ENCODE data around the gene OSTC.
"Not testable (repeated sequence)": the region's sequence is repeated elsewhere in the genome, so short reads cannot be mapped to it uniquely, and the experiment has no call there.

Gene OSTC

DNA sequence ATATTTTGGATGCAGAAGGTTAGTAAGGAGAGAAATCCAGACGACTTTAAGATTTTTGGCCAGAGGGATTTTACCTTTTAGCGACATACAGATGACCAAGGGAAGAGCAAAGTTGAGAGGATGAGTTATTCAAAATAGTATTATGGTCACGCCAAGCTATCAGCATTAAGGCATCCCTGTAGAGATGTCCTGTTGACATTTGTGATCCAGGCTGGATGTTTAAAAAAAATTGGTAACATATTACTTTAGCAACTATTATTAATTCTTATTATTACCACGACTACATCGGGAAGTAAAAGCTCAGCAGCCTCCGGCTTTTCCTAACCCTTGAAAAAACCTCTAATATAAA, 562 bp upstream of the OSTC start:
- no peak for DNase-seq

DNA sequence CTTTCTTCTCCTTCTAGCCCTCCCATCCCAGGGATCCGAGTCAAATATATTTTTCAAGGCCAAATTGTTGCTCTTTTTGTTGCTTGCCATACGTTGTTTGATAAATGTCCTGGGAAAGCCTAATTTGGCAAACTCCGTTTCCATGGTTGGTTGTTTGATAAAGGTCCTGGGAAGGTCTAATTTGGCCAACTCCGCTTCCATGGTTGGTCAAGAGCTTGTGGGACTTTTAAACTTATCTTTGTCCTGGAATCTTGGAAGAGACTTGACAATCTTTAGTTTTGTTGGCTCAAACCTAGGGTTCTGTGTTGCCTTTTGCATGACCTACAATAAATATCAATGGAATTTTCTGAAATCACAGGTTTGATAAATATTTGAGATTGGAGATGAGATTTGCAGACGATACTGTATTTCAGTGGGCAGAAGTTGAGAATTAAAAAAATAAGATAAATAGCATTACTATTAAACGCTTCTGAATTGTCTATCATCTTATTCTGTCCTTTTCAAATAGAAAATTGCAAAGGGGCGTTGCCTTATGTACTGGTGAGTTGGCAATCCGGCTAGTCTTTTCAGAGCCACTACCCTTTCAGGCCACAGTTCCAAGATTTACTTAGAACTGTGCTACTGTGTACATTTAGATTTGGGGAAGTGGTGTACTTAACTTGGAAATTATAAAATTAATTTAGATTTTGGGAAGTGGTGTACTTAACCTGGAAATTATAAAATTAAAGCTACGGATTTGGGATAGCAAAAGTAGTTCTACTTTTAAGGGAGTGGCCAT, 804 bp downstream of the OSTC start:
- no peak for DNase-seq

DNA sequence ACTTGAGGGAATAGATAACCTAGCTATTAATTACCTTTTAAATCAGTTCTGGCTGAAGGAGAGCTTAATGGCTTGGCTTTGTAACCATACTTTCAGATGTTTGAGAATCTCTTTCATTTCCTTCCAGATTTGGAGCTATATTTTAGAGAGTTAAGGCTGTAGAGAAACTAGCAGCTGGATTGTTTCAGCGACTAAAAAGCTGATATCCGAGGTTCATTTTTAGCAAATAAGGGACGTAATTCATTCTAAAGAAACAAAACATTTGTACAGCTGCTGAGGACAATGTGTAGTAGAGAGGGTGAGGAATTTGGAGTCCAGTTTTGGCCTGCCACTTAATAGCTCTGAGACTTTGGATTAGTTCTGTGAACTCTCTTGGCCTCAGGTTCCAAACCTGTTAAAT, 12.2 kb downstream of the OSTC start:
- DNase-seq: no peak

DNA sequence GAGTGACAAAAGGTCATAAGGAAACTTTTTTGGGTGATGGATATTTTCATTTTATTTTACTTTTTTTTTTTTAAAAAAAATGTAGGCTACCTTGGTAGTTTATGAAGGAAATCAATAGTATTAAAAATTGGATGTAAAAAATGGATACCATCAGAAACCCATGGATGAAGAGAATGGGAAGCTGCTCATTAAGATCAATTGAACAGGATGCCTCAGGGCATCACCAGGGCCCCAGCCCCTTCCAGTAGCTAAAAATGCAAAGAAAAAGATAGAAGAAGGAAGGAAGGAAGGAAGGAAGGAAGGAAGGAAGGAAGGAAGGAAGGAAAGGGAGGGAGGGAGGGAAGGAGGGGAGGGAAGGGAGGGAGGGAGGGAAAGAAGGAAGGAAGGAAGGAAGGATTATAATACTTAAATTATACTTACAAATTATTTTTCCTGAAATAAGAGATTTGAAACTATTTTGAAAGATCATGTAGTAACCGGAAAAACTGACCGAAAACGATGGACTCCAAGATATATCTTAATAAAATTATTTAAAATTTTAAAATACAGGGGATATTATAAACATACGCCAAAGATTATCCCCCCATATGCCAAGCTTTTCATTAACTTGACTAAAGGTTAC, 24.1 kb downstream of the OSTC start:
- DNase-seq: no peak

DNA sequence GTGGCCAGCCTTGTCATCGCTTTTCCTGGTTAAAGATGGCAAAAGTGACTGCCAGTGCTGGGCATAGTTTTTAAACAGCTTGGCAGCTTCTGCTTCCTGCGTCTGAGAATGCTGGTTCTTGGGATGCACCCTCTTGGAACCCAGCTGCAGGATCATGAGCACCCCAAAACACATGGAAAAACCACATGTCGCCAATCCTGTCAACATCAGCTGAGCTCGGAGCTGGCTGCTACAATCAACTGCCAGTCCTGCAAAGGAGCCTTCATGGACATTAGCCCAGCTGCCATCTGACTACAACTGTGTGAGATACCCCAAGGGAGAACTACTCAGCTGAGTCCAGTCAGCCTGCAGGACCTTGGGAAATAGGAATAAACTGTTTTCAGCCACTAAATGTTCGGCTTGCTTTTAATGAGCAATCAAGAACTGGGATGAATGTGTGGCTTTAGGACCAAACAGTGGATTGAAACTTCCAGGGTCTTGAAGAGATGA, 31.0 kb downstream of the OSTC start:
- DNase-seq: no peak

DNA sequence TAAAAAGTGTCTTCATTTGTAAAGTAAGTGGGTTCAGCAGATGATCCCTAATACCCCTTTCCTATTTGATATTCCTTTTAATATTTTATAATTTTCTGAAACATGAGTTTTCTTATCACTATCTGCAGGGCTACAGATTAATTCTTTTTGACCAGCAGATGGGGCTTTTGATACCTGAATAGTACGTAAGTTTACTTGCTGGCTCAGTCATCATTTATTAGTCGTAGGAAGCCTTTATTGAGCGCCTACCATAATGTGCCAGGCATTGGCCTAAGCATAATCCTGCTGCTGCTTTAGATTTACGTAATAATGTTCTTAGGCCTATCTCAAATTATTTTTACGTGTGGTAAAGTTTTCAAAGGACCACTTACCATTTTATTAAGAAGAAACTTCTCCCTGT, 33.1 kb downstream of the OSTC start:
- no peak for DNase-seq

DNA sequence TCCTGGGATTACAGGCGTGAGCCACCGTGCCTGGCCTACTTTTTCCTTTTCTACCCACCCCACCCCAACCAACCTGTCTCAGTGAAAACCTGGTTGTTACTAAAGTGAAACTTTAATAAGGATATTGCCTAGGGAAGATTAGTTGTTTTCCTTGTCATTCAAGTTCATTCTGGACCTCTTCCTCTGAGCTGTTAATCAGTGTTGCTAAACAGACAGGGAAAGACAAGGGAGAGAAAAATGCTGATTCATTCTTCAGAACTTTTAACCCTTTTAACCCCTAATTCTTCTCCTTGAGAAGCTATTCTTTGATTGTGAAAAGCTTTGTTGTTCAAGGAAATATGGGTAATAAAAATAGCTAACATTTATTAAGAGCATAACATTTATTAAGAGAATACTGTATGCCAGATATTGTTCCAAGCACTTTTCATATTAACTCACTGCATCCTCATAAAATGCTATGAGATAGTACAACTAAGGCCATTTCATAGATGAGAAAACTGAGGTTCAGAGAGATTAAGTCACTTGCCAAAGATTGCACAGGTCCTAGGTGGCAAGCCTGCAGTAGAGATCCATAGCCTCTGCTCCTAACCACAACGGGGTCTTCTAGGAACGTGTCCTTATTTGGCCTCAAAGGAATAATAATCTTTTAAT, 34.8 kb downstream of the OSTC start:
- no peak for DNase-seq

DNA sequence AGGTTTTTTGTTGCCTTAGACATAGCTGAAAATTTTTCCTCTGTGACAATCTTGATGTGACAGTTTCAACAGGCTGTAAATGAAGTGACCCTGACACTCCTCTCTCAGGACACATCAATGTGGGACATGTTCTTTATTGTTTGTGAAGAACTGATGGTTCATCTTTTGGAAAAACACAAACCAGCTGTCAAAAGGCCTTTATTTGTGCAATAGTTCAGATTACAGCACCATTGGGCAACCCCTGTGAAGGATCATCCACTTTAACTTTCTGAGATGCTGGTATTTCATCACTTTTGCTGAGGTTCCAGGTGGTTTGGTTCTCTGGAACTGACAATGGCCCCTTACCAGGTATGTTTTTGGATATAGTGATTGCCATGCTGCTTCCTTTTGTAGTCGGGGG, 40.3 kb downstream of the OSTC start:
- DNase-seq: no peak

DNA sequence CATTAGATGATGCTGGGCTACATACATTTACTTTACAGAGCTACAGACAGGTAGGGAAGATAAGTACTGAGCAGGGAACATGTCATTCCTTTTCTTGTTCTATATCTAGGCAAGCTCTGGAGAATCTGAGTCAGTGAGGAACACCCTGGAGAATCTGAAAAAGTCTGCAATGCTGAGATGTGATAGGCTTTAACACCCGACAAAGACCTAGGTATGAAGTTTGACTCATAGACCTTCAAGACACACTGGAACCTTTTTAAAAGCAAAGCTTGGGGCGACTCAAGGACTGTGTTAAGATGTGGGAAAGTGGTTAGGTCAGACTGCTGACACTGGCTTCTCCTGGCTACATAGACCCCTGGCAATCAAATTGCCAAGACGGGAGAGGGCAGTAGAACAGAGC, 42.8 kb downstream of the OSTC start:
- no peak for DNase-seq

DNA sequence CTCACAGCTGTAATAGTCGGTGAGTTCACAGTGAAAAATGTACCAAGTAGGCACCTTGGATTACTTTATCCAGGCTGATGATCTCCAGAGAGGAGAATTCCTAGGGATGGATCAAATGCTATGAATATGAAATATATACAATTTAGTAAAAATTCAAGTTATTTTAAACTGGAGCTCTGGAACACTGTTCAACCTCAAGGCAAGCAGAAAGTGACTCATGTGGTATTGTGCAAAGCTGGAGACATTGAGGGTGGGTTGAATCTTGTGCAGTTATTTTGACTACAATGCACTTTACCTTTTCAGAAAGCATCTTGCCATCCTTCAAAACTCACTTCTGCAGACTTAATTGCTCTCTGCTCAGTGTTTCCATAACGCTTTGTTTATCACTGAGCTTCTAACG, 43.4 kb downstream of the OSTC start:
- DNase-seq: no peak

DNA sequence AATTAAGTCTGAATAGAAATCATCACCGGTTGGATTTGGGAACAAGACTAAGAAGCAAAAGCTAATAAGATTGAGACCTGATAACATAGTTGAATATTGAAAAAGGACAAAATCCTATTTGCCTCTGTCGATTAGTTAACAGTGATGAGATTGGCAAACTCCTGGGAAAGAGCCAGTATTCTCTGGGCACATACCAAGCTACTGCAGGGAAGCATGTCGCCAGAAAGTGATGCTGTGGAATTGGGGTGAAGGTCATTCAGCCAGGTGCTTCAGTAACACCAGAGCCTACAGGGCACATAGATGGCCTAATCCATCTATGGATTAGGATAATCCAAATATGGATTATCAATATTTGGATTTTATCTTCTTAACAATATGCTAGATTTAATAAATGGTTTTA, 44.0 kb downstream of the OSTC start:
- DNase-seq: no peak

DNA sequence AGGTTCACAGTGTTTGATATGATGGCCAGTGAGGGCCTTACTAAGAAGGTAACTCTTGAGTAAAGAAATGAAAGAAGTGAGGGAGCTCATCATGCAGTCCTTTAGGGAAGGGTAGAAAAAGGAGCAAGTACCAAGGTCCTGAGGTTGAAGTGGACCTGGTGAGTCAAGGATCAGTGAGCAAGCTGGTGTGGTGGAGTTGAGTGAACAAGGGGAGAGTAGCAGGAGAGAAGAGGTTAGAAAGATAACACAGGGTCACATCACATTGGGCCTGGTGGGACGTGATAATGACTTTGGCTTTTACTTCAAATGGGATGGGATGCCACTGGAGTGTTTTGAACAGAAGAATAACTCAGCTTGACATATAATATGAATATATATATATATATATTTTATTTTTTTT, 44.7 kb downstream of the OSTC start:
- no peak for DNase-seq

DNA sequence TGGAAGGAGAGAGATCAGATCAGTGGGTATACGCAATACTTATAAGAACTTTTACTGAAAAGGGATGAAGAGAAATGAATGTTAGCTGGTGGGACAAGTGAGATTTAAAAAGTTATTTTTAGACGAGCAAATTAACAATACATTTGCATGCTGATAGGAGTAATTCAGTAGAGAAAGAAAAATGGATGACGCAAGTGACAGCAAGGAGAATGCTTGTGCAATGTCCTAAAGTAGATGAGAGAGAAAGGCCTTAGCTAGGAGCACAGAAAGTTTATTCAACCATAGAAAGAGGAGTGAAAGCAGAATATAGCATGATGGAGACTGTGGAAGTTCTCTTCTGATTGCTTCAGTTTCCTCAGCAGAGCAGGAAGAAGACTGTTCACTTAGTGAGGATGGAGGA, 45.8 kb downstream of the OSTC start:
- DNase-seq: no peak

DNA sequence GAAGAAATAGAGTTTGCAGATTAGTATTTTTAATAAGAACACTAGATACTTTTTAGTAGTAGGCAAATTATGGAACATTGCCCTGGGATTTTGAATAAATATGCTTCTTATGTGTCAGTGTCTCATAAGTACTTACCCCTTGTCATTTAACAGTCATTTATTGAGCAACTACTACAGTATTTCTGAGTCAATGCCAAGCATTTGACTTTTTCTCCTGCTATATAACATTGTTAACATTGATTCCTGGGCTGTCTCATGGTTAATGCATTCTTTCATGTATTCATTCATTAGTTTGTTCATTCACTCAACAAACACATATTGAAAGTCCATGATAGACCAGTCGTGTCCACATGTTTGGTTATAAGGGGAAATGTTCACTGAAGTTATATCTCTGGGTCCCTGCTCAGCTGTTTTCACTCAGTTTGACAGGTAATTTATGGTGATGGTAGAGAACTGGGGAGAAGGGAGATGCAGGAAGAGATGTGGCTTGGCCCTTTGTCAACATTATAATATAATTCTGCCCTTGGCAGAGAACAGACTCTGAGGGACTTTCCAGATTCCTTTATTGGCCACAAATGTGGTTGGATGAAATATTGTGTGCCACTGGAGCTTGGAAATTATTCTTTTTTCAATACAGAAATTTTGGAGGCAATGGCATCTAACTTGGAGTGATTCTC, 49.8 kb downstream of the OSTC start:
- no peak for DNase-seq

DNA sequence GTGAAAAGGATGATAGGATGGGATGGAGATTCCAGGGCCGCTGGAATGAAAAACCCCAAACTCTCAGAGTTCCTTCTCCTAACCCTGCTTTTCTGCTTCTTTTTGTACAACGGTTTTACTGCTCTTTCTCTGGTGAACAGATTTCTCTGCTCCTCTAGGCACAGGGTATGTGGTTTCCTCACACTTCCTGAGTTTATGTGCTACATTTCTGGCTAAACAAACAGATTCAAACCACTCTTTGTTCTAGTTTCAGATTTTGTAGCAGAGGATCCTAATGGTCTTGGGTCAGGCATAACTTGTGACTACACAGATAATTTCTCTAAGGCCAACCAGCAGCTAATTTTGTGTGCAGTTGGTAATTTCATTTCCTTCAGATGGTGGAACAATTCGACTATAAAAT, 52.6 kb downstream of the OSTC start:
- DNase-seq: no peak

DNA sequence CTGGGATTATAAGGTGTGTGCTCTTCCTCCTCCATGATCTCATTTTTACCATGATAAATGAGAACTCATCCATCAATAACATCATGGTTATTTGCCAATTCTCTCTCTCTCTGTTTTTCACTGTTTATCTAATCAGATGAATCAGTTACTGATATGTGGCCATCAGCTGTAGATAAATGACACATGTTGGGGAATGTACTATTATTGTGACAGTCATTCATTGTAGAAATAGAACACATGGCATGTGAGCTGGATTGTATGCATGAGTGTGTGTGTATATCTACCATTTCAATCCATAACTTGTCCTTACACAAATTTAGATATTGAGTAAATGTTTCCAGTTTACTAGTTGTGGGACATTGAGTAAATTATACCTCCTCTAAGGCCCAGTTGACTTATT, 53.0 kb downstream of the OSTC start:
- DNase-seq: no peak

DNA sequence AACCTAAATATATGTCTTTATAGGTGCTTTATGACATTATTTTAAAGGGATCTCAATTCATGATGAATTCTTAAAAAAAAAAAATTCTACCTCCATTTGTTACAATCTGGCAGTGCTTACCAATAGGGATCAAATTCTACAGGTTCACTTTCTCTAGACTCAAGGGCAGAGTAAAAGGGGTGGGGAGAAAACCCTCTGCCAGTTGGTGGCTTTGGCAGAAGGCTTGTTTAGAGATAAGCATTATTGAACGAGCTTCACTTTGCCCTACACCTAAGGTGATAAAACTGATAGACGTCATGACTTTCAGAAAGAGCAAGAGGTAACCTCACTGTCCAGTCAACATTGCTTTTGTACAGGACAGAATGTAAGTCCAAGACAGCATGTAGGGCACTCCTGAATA, 53.6 kb downstream of the OSTC start:
- DNase-seq: no peak

DNA sequence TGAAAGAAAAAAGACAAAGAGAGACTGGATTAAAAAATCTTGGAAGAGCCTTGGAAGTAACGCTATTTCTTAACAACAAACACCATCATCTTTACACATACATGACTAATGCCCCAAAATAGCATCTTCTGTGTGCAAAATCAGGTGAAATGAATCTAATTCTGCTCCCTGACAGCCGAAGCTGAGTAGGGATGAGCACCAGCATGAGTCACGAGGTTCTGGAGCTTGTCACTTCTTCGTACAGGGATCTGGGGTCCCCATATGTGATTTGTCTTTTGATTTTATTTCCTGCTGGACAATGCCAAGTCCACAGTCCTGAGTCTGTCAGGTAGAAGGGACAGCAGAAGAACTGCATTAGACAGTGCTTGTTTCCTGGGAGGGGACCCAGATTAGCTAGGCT, 55.9 kb downstream of the OSTC start:
- DNase-seq: no peak

DNA sequence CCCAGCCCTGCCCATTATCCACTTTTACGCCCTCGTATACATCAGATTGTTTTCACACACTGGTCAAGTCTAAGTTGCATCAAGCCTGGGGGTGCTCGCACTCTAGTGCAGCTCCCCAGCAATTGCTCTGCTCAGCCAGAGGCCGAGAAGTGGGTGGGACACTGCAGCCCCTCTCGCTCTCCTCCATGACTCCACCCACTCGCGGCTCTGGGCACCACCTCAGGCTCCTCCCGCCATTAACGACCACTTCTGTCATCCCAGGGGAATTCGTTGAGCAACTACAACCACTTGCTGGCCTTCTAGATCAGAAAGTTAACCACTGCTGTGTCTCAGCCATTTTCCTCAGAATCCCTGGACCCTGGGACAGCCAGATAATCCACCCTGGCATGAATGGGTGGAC, 58.8 kb downstream of the OSTC start:
- DNase-seq: no peak

DNA sequence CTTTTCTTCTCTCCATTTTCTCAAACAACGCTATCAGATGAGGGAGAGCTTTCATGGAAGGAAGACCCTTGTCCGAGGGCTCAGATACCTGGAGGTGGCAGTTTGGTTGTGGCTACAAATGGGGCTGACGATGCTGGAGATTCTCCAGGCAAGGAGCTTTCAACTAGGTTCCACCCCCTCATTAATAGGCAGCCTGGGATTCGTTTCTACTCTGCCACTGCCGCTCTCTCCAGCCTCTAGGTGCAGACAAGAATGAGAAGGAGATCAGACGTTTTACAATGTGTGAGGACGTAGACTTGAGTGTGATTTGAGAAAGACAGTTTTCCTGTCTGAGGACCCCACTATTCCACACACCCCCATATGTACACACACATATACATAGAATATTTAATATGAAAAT, 59.3 kb downstream of the OSTC start:
- no peak for DNase-seq

DNA sequence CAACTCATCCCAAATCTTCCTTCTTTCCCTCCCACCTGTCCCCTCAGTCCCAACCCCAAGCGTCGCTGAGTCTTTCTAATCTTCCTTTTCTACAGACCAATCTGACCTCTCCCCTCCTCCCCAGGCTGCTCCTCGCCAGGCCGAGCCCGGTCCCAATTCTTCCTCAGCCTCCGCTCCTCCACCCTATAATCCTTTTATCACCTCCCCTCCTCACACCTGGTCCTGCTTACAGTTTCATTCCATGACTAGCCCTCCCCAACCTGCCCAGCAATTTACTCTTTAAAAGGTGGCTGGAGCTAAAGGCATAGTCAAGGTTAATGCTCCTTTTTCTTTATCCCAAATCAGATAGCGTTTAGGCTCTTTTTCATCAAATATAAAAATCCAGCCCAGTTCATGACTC, 60.2 kb downstream of the OSTC start:
- DNase-seq: not testable (repeated sequence)

DNA sequence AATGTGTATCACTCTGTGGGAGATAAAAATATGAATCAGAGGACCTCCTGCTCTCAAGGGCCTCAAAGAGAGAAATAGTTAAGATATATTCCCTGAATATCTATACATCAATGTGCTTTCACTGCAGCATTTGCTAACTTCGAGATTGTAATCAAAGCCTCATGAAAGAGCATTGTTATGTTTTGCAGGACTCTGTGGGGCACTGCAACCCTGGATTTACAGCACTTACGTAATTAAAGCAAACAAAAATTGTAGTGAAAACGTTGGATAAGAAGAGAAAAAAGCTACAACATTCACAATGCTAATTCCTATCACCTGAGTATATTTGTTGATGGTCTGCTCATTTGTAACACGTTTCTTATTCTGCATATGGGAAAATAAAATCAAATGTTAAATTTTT, 64.5 kb downstream of the OSTC start:
- DNase-seq: no peak

DNA sequence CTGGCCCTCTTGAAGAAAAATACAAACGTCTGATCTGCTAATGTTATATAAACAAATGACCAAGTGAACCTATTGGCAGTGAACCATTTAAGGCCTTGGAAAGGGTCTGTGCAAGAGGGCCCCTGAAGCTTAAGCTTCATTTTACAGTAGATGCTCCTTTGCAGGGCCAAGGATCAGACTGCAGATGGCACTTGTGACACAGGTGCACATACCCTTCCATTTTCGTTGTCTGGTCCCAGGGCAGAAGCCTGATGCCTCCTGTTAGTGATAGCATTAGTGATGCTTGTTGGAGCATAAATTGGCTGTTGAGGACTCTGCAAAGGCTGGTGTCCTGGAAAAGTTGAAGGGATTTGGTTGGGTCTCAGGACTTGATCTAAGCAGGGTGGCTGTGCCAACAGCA, 65.9 kb downstream of the OSTC start:
- no peak for DNase-seq

DNA sequence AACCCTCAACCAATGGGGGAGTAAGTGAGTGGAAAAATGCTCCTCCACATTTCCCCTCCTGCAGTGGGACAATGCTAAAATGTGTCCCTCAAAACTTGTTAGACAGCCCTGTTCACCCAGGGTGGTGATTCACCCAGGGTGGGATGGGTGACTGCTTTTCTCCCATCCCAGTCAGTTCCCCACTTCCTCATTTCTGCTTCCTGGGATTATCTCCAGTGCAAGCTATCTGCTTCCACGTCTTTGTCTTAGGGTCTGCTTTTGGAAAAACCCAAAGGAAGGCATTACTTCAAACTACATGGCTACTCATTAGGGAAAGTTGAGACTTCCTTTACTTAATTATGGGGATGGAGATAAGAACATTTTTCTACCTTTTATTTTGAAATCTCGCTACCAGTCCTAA, 67.0 kb downstream of the OSTC start:
- no peak for DNase-seq
